ENCODE results near the gene MAIP1.

Gene MAIP1

DNA sequence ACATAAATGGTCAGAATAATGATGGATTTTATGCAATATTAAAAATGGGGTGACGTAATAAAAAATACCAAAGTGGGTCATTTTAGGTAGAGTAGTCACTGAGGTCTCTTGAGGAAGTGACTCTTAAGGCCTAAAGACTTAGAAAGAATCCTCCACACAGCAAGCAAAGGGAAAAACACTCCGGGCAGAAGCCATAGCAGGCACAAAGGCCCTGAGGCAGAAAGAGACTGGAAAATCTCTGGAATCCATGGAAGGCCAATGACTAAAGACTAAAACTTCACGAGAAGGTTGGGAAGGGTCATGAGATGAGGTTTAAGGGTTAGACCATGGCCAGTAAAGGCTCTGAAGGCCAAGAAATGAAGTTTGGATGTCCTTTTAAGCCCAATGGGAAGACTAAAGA, 36.9 kb downstream of the MAIP1 start:
- DNase-seq, result no peak

- DNase-seq, result no peak
These were observed 39.0 kb downstream of the MAIP1 start for GRCh38 chr2:199994371-199994770.

- DNase-seq, result no peak
These were observed 39.5 kb downstream of the MAIP1 start for GRCh38 chr2:199994896-199995295.

DNA sequence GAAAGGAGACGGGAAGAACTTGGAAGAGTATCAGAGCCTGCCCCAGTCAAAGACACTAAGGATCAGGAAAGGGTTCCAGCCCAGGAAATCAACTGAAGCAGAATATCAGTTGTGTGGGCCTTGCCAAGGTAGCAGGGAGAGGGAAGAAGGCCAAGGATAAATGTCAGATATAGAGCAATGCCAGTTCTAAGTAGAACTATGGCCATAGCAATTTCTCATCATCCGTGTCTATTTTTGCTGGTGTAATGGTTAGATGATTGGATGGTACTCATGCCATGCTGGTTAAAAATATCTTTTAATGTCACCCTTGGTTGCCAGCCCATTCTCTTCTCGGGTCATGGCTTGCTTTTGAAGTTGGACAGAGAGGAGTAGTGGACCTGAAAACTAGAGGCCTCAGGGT, 41.9 kb downstream of the MAIP1 start:
- DNase-seq, result no peak

DNA sequence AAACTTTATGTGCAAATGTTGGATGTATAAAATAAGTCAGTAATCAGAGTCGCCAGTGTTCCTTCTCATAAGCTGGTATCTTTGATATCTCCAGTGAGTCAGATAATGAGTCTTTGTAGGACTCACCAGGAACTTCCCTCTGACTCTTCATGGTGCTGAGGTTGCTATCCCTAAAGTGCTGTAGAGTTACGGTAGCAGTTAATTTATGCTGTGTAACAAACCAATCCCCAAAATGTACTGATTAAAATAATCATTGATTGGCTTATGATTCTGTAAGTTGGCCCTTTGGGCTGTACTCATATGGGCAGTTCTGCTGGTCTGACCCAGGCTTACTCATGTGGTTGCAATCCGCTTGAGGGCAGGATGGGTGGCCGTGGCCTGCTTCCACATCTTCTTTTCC, 43.8 kb downstream of the MAIP1 start:
- DNase-seq, result no peak

- DNase-seq, result no peak
These were observed 45.2 kb downstream of the MAIP1 start for GRCh38 chr2:200000444-200001163.

GRCh38 chr2:200003444-200003843, 48.1 kb downstream of the MAIP1 start:
- no peak for DNase-seq

DNA sequence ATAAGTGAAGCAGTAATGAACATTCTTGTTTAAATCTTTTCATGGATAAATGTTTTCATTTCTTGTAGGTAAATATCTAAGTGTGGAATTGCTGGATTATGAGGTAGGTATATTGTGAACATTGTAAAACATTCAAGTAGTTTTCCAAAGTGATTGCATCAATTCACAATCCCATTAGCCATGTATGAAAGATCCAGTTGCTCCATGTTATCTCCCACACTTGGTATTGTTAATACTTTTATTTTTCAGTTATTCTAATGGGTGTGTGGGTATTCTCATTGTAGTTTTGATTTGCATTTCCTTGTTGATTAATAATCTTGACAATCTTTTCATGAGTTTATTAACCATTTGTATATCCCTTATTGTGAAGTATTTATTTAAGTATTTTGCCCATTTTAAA, 50.3 kb downstream of the MAIP1 start:
- DNase-seq, result no peak

- no peak for DNase-seq
These were observed 51.9 kb downstream of the MAIP1 start for GRCh38 chr2:200007306-200007705.

- DNase-seq, result no peak
These were observed 57.0 kb downstream of the MAIP1 start for GRCh38 chr2:200012401-200012800.

Data from activated effector memory CD4-positive, alpha-beta T cell treated with Interleukin-2 at 50 U/mL for 16 hours (primary cell).